H9 (cell line): ENCODE measurements around the gene PIK3C3. TPM values are rescaled to one million over a fixed set of nuclear protein-coding genes. Genes with fewer than 3 reads are reported as not detected.
A peak's percentile ranks its signal among the peaks of the same experiment; 100 is the strongest.

Experiments used
- DNase-seq: peaks from one replicate; pipeline ENCODE4 v3.0.0-alpha.2; 2017
- H2AFZ ChIP-seq: one replicate; pipeline ENCODE4 v1.6.1; 2013; ENCODE audit warnings: mild to moderate bottlenecking, low read length, control low read depth, moderate library complexity
- H2AK5ac ChIP-seq: 2 replicates; pipeline ENCODE4 v1.6.1; 2013; ENCODE audit warnings: low read length, control low read depth, mixed read lengths; ENCODE audit not compliant: insufficient read length
- H2BK120ac ChIP-seq: one replicate; pipeline ENCODE4 v1.6.1; 2013; ENCODE audit warnings: low read depth, mild to moderate bottlenecking, low read length, control low read depth, inconsistent platforms; ENCODE audit not compliant: poor library complexity, severe bottlenecking
- H2BK12ac ChIP-seq: 2 replicates; pipeline ENCODE4 v1.6.1; 2013; ENCODE audit warnings: low read length, control low read depth, mixed read lengths, low read depth; ENCODE audit not compliant: insufficient read length
- H2BK15ac ChIP-seq: 2 replicates; pipeline ENCODE4 v1.6.1; 2013; ENCODE audit warnings: low read depth, low read length, control low read depth
- H2BK20ac ChIP-seq: one replicate; pipeline ENCODE4 v1.6.1; 2013; ENCODE audit warnings: low read depth, mild to moderate bottlenecking, low read length, control low read depth, inconsistent platforms; ENCODE audit not compliant: poor library complexity, severe bottlenecking
- H2BK5ac ChIP-seq: 2 replicates; pipeline ENCODE4 v1.6.1; 2013; ENCODE audit warnings: low read length, control low read depth, mixed read lengths; ENCODE audit not compliant: insufficient read length
- H3K14ac ChIP-seq: 2 replicates; pipeline ENCODE4 v1.6.1; 2013; ENCODE audit warnings: low read length, control low read depth; ENCODE audit not compliant: insufficient read depth
- H3K18ac ChIP-seq: 2 replicates; pipeline ENCODE4 v1.6.1; 2013; ENCODE audit warnings: low read depth, mild to moderate bottlenecking, mixed read lengths, low read length, control low read depth; ENCODE audit not compliant: insufficient read length
- H3K23ac ChIP-seq: 2 replicates; pipeline ENCODE4 v1.6.1; 2013; ENCODE audit warnings: low read length, control low read depth, mixed read lengths, low read depth; ENCODE audit not compliant: insufficient read length
- H3K23me2 ChIP-seq: 2 replicates; pipeline ENCODE4 v1.6.1; 2013; ENCODE audit warnings: low read depth, mild to moderate bottlenecking, mixed read lengths, low read length, control low read depth; ENCODE audit not compliant: insufficient read length, poor library complexity, severe bottlenecking
- H3K27ac ChIP-seq: 2 replicates; pipeline ENCODE4 v1.5.1; 2013; ENCODE audit warnings: low read length, control low read depth, mixed read lengths, low read depth; ENCODE audit not compliant: insufficient read length
- H3K27me3 ChIP-seq: 2 replicates; pipeline ENCODE4 v1.6.1; 2013; ENCODE audit warnings: low read length, control low read depth, inconsistent platforms; ENCODE audit not compliant: insufficient read depth
- H3K4ac ChIP-seq: 2 replicates; pipeline ENCODE4 v1.6.1; 2013; ENCODE audit warnings: low read depth, mild to moderate bottlenecking, control low read depth, inconsistent platforms, low read length, moderate library complexity
- H3K4me1 ChIP-seq: 2 replicates; pipeline ENCODE4 v1.6.1; 2013; ENCODE audit warnings: low read length, control low read depth, inconsistent platforms; ENCODE audit not compliant: insufficient read depth
- H3K4me2 ChIP-seq: 2 replicates; pipeline ENCODE4 v1.6.1; 2013; ENCODE audit warnings: low read length, control low read depth, mixed read lengths; ENCODE audit not compliant: insufficient read length, insufficient read depth
- H3K56ac ChIP-seq: 2 replicates; pipeline ENCODE4 v1.6.1; 2013; ENCODE audit warnings: low read depth, mild to moderate bottlenecking, mixed read lengths, low read length, control low read depth; ENCODE audit not compliant: insufficient read length
- H3K79me1 ChIP-seq: 2 replicates; pipeline ENCODE4 v1.6.1; 2013; ENCODE audit warnings: low read depth, mild to moderate bottlenecking, moderate library complexity, low read length, control low read depth, inconsistent platforms; ENCODE audit not compliant: insufficient read depth, poor library complexity, severe bottlenecking
- H3K79me2 ChIP-seq: 2 replicates; pipeline ENCODE4 v1.6.1; 2013; ENCODE audit warnings: low read length, control low read depth, inconsistent platforms; ENCODE audit not compliant: insufficient read depth
- H3K9ac ChIP-seq: 2 replicates; pipeline ENCODE4 v1.6.1; 2013; ENCODE audit warnings: low read length, control low read depth, mixed read lengths; ENCODE audit not compliant: insufficient read length; ENCODE audit errors: extremely low read depth
- H3K9me3 ChIP-seq: one replicate; pipeline ENCODE4 v1.6.1; 2013; ENCODE audit warnings: low read depth, low read length, inconsistent platforms; ENCODE audit not compliant: control insufficient read depth
- H3T11ph ChIP-seq: one replicate; pipeline ENCODE4 v1.6.1; 2013; ENCODE audit warnings: mild to moderate bottlenecking, low read length, control low read depth, inconsistent platforms
- H4K20me1 ChIP-seq: one replicate; pipeline ENCODE4 v1.6.1; 2013; ENCODE audit not compliant: control insufficient read depth, insufficient read length, insufficient read depth
- H4K5ac ChIP-seq: 2 replicates; pipeline ENCODE4 v1.6.1; 2013; ENCODE audit warnings: low read depth, mild to moderate bottlenecking, mixed read lengths, low read length, control low read depth; ENCODE audit not compliant: insufficient read length
- H4K8ac ChIP-seq: replicated peaks from 2 replicates; pipeline ENCODE4 v1.6.1; 2013; ENCODE audit warnings: low read length, control low read depth, mixed read lengths, low read depth; ENCODE audit not compliant: insufficient read length
- H4K91ac ChIP-seq: 2 replicates; pipeline ENCODE4 v1.6.1; 2013; ENCODE audit warnings: low read depth, mild to moderate bottlenecking, moderate library complexity, mixed read lengths, low read length, control low read depth; ENCODE audit not compliant: insufficient read length
- H3K27ac Mint-ChIP-seq, 3 experiments: 2 replicates in 2 of 3; 3 replicates in 1 of 3; pipeline ENCODE4 v1.8.0; 2020 to 2021; ENCODE audit warnings: mixed read lengths in 3 of 3, mild to moderate bottlenecking in 1 of 3, moderate library complexity in 1 of 3
- H3K27me3 Mint-ChIP-seq: 2 replicates; pipeline ENCODE4 v1.8.0; 2021; ENCODE audit warnings: low read depth, mild to moderate bottlenecking, moderate library complexity, mixed read lengths
- H3K36me3 Mint-ChIP-seq, 3 experiments: 2 replicates in 2 of 3; 3 replicates in 1 of 3; pipeline ENCODE4 v1.8.0; 2020 to 2021; ENCODE audit warnings: low read depth in 3 of 3, mixed read lengths in 3 of 3; ENCODE audit not compliant: insufficient read depth in 1 of 3
- H3K4me1 Mint-ChIP-seq, 2 experiments: 2 replicates each; pipeline ENCODE4 v1.8.0; 2020; ENCODE audit warnings: mixed read lengths in 2 of 2
- H3K4me3 Mint-ChIP-seq, 2 experiments: 2 replicates in 1 of 2; 3 replicates in 1 of 2; pipeline ENCODE4 v1.8.0; 2020 to 2021; ENCODE audit warnings: mild to moderate bottlenecking in 2 of 2, mixed read lengths in 2 of 2, moderate library complexity in 1 of 2
- H3K9me3 Mint-ChIP-seq, 2 experiments: 2 replicates in 1 of 2; 3 replicates in 1 of 2; pipeline ENCODE4 v1.8.0; 2020; ENCODE audit warnings: mild to moderate bottlenecking in 2 of 2, mixed read lengths in 2 of 2, moderate library complexity in 1 of 2
- CTCF ChIP-seq: fragments of 200-600 bp; sonication (generic); conservative IDR thresholded peaks from 3 replicates; pipeline ENCODE4 v1.8.0; 2021; ENCODE audit warnings: antibody characterized with exemption, mild to moderate bottlenecking
- WGBS: extraction: QIAGEN DNeasy Blood & Tissue Kit; methylation state at CpG from one replicate; pipeline ENCODE4 v1.1.7; 2013; ENCODE audit warnings: missing lambda C conversion rate, low lambda C conversion rate, mixed read lengths; ENCODE audit not compliant: insufficient read length; ENCODE audit errors: extremely low coverage; 5-methylcytosine and 5-hydroxymethylcytosine counted together
- long read RNA-seq: library from polyadenylated mRNA; unstranded; transcript quantifications from one replicate; pipeline ENCODE4 v2.0.0, GENCODE V29; 2020
- total RNA-seq: library from RNA; stranded (reverse); gene quantifications from 2 replicates; pipeline ENCODE4 v1.2.1, GENCODE V29; 2021

The PIK3C3 gene
- total RNA-seq = 48.8 and 52.4 TPM in 2 replicates
- long read RNA-seq, full-length matches to known transcripts = 87 of 160 reads
- long read RNA-seq, partial matches to known transcripts = 52 of 160 reads
- long read RNA-seq, other reads (novel, unspliced or antisense) = 21 of 160 reads

- peak within 1 kb of the TSS; percentile 97 for H3K4me2 ChIP-seq
- no peak within 1 kb of the TSS for H3K23ac ChIP-seq
- no peak within 1 kb of the TSS for H3T11ph ChIP-seq
- H3K4me1 ChIP-seq = no peaks in the 10 kb centered on the region
- H4K20me1 ChIP-seq = no peaks in the 10 kb centered on the region
- no peaks in the 10 kb centered on the region for H3K79me1 ChIP-seq
- no peak within 1 kb of the TSS for H4K8ac ChIP-seq
- H3K18ac ChIP-seq = peak within 1 kb of the TSS; percentile 37
- H3K36me3 Mint-ChIP-seq = peaks cover 6 to 20% (median 17%) of the 10 kb centered on the region in 3 experiments
- peak within 1 kb of the TSS; percentile 94 to 100 (median 99) for H3K27ac Mint-ChIP-seq
- H2BK20ac ChIP-seq = no peak within 1 kb of the TSS
- TF ChIP-seq CTCF = no peak
- peak within 1 kb of the TSS; percentile 91 for H3K9ac ChIP-seq
- H3K23me2 ChIP-seq = peaks cover 3% of the 10 kb centered on the region
- H4K91ac ChIP-seq = no peak within 1 kb of the TSS
- no peak within 1 kb of the TSS for H3K27ac ChIP-seq
- H3K14ac ChIP-seq = peak within 1 kb of the TSS; percentile 88
- peak; percentile 96 for DNase-seq
- no peak within 1 kb of the TSS for H2BK5ac ChIP-seq
- H3K79me2 ChIP-seq = peaks cover 10% of the 10 kb centered on the region; the same call in 1 of the 2 replicates
- H4K5ac ChIP-seq = no peak within 1 kb of the TSS
- WGBS = no CpG with 5 or more reads among the region's 38 CpGs
- H3K4me1 Mint-ChIP-seq = peaks cover 10 to 11% of the 10 kb centered on the region in 2 experiments
- H3K27me3 Mint-ChIP-seq = peaks cover 33% of the 10 kb centered on the region
- no peaks in the 10 kb centered on the region for H3K27me3 ChIP-seq
- no peaks in the 10 kb centered on the region; a peak in 1 of 5 replicates for H3K9me3 Mint-ChIP-seq
- no peak within 1 kb of the TSS for H3K4ac ChIP-seq
- H2BK120ac ChIP-seq = no peak within 1 kb of the TSS
- H2AK5ac ChIP-seq = no peak within 1 kb of the TSS
- H3K56ac ChIP-seq = no peak within 1 kb of the TSS
- no peak within 1 kb of the TSS for H2BK12ac ChIP-seq
- H2AFZ ChIP-seq = peak within 1 kb of the TSS; percentile 88
- peak within 1 kb of the TSS; percentile 100 for H3K4me3 Mint-ChIP-seq
- no peaks in the 10 kb centered on the region for H3K9me3 ChIP-seq
- H2BK15ac ChIP-seq = no peak within 1 kb of the TSS
Measured at GRCh38 chr18:41954827-41955613, at the start of gene PIK3C3. Gene PIK3C3, plus strand, starts transcription at chr18:41955234. Its CDS starts 58 bp downstream, at chr18:41955292.
